Left lung (tissue), 10 donors: ENCODE results near the gene HOXC6. TPM values are rescaled to one million over a fixed set of nuclear protein-coding genes. Genes with fewer than 3 reads are reported as not detected.
A peak's percentile ranks its signal among the peaks of the same experiment; 100 is the strongest.

Experiments used
- ATAC-seq: fragments of 200-7000 bp; cut with Tn5 transposase; one replicate; pipeline ENCODE4 v1.9.1; 2020; ENCODE audit warnings: moderate library complexity
- DNase-seq, 4 donors: peaks; one replicate each; pipeline ENCODE4 v3.0.0-alpha.2; 2013 to 2020
- H3K27ac ChIP-seq, 2 donors: fragments of 200-600 bp; sonication (generic) in 1 of 2; one replicate each; pipeline versions ENCODE4 v1.5.0 to v1.8.0; 2020 to 2021
- H3K27me3 ChIP-seq, 2 donors: fragments of 200-600 bp; sonication (generic) in 1 of 2; one replicate each; pipeline versions ENCODE4 v1.5.0 to v1.8.0; 2020 to 2021
- H3K36me3 ChIP-seq, 2 donors: fragments of 200-600 bp; sonication (generic) in 1 of 2; one replicate each; pipeline versions ENCODE4 v1.5.0 to v1.8.0; 2020 to 2021
- H3K4me1 ChIP-seq, 2 donors: fragments of 200-600 bp; one replicate each; pipeline ENCODE4 v1.8.0; 2021
- H3K4me3 ChIP-seq, 2 donors: fragments of 200-600 bp; sonication (generic) in 1 of 2; one replicate each; pipeline versions ENCODE4 v1.5.0 to v1.8.0; 2020 to 2021; ENCODE audit warnings: mild to moderate bottlenecking in 1 of 2
- H3K9me3 ChIP-seq, 2 donors: fragments of 200-600 bp; sonication (generic) in 1 of 2; one replicate each; pipeline versions ENCODE4 v1.5.0 to v1.8.0; 2020 to 2021
- CTCF ChIP-seq, 2 donors: fragments of 200-600 bp; sonication (generic) in 1 of 2; IDR thresholded peaks; one replicate each; pipeline versions ENCODE4 v1.5.0 to v1.8.0; 2021; ENCODE audit warnings: antibody characterized with exemption in 2 of 2
- intact Hi-C, 2 donors: fragments of 100-400 bp; cut with DNase I; formaldehyde crosslinking; loops; one replicate each; pipeline versions ENCODE4 v1.11.2 to v1.14.2; 2022
- polyA plus RNA-seq, 6 donors: library from polyadenylated mRNA; unstranded; fragments of 120-200 nt; gene quantifications; one replicate each; pipeline ENCODE4 v1.2.1, GENCODE V29; 2013; ENCODE audit not compliant: insufficient read length in 6 of 6
- total RNA-seq, 2 donors: library from RNA; stranded (reverse); fragmentation: NEBNext Ultra II Directional; extraction: Animal tissue kit (Norgen Biotek cat#: 25700); gene quantifications; one replicate each; pipeline ENCODE4 v1.2.1, GENCODE V29; 2021
- donor health status: DM: no; HTN: yes; CAD: no.
- donor health status: DM: no; HTN: no; CAD: no.

Gene HOXC6
- total and polyA plus RNA-seq, 8 donors: 0.93 to 3.2 (median 2.1) TPM

- intact Hi-C loops: no loop called here
- peak; percentile 56 for ATAC-seq
- H3K4me3 ChIP-seq: no peak within 1 kb of the TSS
These were observed 43.1 kb upstream of the HOXC6 start, which contains the start of gene HOXC10 for GRCh38 chr12:53984901-53985691. TSS of gene HOXC10 (plus strand) at chr12:53985146. CDS start at chr12:53985260, 114 bp downstream.

DNA sequence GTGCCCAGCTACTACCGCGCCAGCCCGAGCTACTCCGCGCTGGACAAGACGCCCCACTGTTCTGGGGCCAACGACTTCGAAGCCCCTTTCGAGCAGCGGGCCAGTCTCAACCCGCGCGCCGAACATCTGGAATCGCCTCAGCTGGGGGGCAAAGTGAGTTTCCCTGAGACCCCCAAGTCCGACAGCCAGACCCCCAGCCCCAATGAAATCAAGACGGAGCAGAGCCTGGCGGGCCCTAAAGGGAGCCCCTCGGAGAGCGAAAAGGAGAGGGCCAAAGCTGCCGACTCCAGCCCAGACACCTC lies 42.6 kb upstream of the HOXC6 start:
- Histone ChIP-seq H3K27me3 (peaks cover 95 to 100% of the 10 kb centered on the region in 2 donors), H3K9me3 (no peaks in the 10 kb centered on the region), H3K4me3 (no peak overlapping the region), H3K36me3 (no peaks in the 10 kb centered on the region), H3K27ac (no peak overlapping the region), H3K4me1 (peaks cover 3 to 20% of the 10 kb centered on the region in 2 donors)
- DNase-seq (no peak), ATAC-seq (no peak)
- no peak for TF ChIP-seq CTCF (IDR thresholded peaks at IDR 0.05)
- intact Hi-C loops: no loop called here

More at GRCh38 chr12:53984901-53985691, 43.1 kb upstream of the HOXC6 start, which contains the start of gene HOXC10:
- Histone ChIP-seq H3K36me3 (no peaks in the 10 kb centered on the region), H3K4me1 (peaks cover 3 to 20% of the 10 kb centered on the region in 2 donors), H3K27me3 (peaks cover 95 to 100% of the 10 kb centered on the region in 2 donors), H3K9me3 (no peaks in the 10 kb centered on the region), H3K27ac (no peak within 1 kb of the TSS)
- TF ChIP-seq CTCF (IDR thresholded peaks at IDR 0.05): no peak
- DNase-seq: peak in 2 of 4 donors; percentile 58 to 89

- H3K9me3 ChIP-seq: no peaks in the 10 kb centered on the region
- DNase-seq: no peak
- no peak for TF ChIP-seq CTCF (IDR thresholded peaks at IDR 0.05)
- ATAC-seq: no peak
- H3K4me3 ChIP-seq: no peak overlapping the region
- peaks cover 3 to 20% of the 10 kb centered on the region in 2 donors for H3K4me1 ChIP-seq
- no peaks in the 10 kb centered on the region for H3K36me3 ChIP-seq
- H3K27ac ChIP-seq: no peak overlapping the region
- H3K27me3 ChIP-seq: peaks cover 95 to 100% of the 10 kb centered on the region in 2 donors
- intact Hi-C loops: no loop called here
These were observed 42.1 kb upstream of the HOXC6 start for GRCh38 chr12:53985994-53986685.

GRCh38 chr12:53986686-53987483 lies 41.4 kb upstream of the HOXC6 start:
- DNase-seq: no peak
- no peak for ATAC-seq
- Histone ChIP-seq H3K4me3 (no peak overlapping the region), H3K27ac (no peak overlapping the region), H3K36me3 (no peaks in the 10 kb centered on the region), H3K27me3 (peaks cover 97 to 100% of the 10 kb centered on the region in 2 donors), H3K4me1 (peaks cover 3 to 20% of the 10 kb centered on the region in 2 donors), H3K9me3 (no peaks in the 10 kb centered on the region)
- intact Hi-C loops: no loop called here
- no peak for TF ChIP-seq CTCF (IDR thresholded peaks at IDR 0.05)
